ENCODE data around the gene ARHGAP9.
A peak's percentile ranks its signal among the peaks of the same experiment; 100 is the strongest.
"Not testable (repeated sequence)": the region's sequence is repeated elsewhere in the genome, so short reads cannot be mapped to it uniquely, and the experiment has no call there.

The ARHGAP9 gene

GRCh38 chr12:57431654-57432188 is 47.9 kb downstream of the ARHGAP9 start:
- DNase-seq, result no peak

GRCh38 chr12:57430931-57431566 is 48.6 kb downstream of the ARHGAP9 start, which contains the start of gene R3HDM2:
R3HDM2 (minus strand) TSS chr12:57431043; CDS start chr12:57310428, 120,615 bp downstream.
- DNase-seq, result peak; percentile 89 to 96 (median 92)

DNA sequence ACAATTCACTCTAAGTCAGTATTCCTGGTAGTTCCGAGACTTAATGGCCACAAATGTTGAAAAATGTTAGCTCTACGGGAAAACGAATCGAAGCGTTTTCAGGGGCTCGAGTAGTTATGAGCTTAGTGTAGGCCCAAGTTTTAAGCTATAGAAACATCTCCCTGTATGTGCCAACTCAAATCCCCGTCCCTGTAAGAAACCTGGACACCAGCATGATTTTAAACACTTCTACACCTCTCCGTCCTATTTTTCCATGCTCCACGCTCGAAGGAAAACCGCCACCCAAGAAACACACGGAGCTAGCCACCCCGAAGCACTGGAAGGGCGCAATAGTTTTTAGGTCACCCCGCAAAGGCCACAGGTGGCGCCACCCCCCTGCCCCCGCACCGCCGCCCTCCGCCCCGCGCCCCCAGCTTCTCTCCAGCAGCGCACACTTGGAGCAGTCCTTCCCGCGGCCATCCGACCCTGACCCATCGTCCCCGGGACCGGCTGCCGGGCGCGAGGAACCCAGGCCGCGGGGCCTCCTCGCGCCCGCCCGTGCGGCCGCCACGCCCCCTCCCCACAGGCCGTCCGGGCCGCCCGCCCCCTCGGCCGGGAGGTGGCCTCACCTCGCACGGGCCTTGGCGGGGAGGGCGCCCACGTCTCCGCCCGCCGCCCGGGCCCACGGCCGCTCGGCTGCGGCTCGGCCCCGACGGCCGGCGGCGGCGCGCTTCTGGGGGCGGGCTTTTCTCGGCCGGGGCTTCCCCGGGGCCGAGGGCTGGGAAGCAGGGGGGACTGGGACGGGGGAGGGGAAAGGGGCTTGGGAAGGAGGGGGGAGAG is 49.3 kb downstream of the ARHGAP9 start:
- peak in 3 of 5 donors; percentile 36 to 64 (median 42) for DNase-seq

DNA sequence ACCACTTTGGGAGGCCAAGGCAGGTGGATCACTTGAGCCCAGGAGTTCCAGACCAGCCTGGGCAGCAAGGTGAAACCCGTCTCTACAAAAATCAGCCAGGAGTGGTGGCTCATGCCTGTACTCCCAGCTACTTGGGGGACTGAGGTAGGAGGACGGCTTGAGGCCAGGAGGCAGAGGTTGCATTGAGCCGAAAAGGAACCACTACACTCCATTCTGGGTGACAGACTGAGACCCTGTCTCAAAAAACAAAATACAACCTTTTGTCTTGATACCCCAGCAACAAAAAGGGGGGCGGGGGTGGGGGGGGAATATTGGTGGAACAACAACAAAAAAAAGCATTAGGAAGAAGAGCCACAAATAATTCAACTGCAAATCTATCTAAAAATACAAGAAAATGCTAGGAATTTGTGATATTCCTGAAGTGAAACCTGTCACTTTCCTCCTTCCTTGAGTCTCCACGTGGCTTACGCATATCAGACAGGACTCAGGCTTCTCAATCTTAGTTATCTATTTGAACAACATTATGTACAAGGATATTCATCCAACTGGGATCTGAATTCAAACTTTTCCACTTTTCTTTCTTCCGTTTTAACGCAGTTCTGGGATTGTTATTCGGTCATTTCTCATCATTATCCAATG is 50.1 kb downstream of the ARHGAP9 start:
- DNase-seq, result no peak

DNA sequence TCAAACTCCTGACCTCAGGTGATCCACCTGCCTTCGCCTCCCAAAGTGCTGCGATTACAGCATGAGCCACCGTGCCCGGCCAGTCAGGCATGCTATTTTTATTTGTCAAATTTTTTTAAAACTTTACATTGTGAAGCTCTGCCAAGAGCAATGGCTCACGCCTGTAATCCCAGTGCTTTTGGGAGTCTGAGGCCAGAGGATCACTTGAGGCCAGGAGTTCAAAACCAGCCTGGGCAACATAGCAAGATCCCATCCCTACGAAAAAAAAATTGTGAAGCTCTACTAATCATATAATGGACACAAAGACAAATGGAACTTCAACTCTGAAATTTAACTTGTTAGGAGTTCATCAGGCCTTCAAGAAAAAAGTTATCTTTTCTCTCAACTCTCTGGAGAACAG is 50.7 kb downstream of the ARHGAP9 start:
- DNase-seq, result no peak

GRCh38 chr12:57426948-57427347 is 52.7 kb downstream of the ARHGAP9 start:
- not testable (repeated sequence) for DNase-seq

All from T-helper 1 cell (primary cell).